Lung (tissue), 12 donors: ENCODE results near the gene UGT1A3. TPM values are rescaled to one million over a fixed set of nuclear protein-coding genes. Genes with fewer than 3 reads are reported as not detected.

ENCODE experiments used
- ATAC-seq: fragments of 200-7000 bp; cut with Tn5 transposase; one replicate; pipeline ENCODE4 v1.9.1; 2020; ENCODE audit warnings: moderate number of reproducible peaks; ENCODE audit not compliant: insufficient read depth, low FRiP score
- DNase-seq, 3 donors: peaks; one replicate each; pipeline ENCODE4 v3.0.0-alpha.2; 2013 to 2017
- H3K27ac ChIP-seq, 2 donors: one replicate each; pipeline ENCODE4 v1.5.1; 2013; ENCODE audit warnings: mild to moderate bottlenecking in 2 of 2, moderate library complexity in 2 of 2, control low read depth in 1 of 2, inconsistent platforms in 1 of 2, low read depth in 1 of 2, low read length in 1 of 2
- H3K27me3 ChIP-seq, 3 donors: one replicate each; pipeline ENCODE4 v1.5.1; 2013; ENCODE audit warnings: low read length in 2 of 3; ENCODE audit not compliant: control insufficient read depth in 3 of 3, insufficient read depth in 3 of 3
- H3K36me3 ChIP-seq, 4 donors: one replicate each; pipeline ENCODE4 v1.5.1; 2013; ENCODE audit warnings: low read length in 4 of 4, mild to moderate bottlenecking in 1 of 4, moderate library complexity in 1 of 4; ENCODE audit not compliant: control insufficient read depth in 4 of 4, insufficient read depth in 4 of 4
- H3K4me1 ChIP-seq, 5 donors: one replicate each; pipeline ENCODE4 v1.5.1; 2013; ENCODE audit warnings: low read length in 5 of 5, mild to moderate bottlenecking in 2 of 5, moderate library complexity in 1 of 5; ENCODE audit not compliant: control insufficient read depth in 5 of 5, insufficient read depth in 5 of 5
- H3K4me3 ChIP-seq: one replicate; pipeline ENCODE4 v1.5.1; 2013; ENCODE audit warnings: mild to moderate bottlenecking, control low read depth, moderate library complexity
- H3K9ac ChIP-seq, 2 donors: one replicate each; pipeline ENCODE4 v1.5.1; 2013; ENCODE audit warnings: low read length in 2 of 2, control low read depth in 1 of 2; ENCODE audit not compliant: insufficient read depth in 1 of 2
- H3K9me3 ChIP-seq, 4 donors: one replicate each; pipeline ENCODE4 v1.5.1; 2013; ENCODE audit warnings: low read length in 3 of 4, mild to moderate bottlenecking in 1 of 4, moderate library complexity in 1 of 4; ENCODE audit not compliant: control insufficient read depth in 4 of 4, insufficient read depth in 3 of 4
- WGBS, 2 donors: extraction: QIAGEN DNeasy Blood & Tissue Kit; methylation state at CpG; one replicate each; pipeline ENCODE4 v1.1.7; 2013; 5-methylcytosine and 5-hydroxymethylcytosine counted together
- polyA plus RNA-seq, 2 donors: library from polyadenylated mRNA; stranded (reverse); fragments of 200-250 nt; gene quantifications; one replicate each; pipeline ENCODE4 v1.2.1, GENCODE V29; 2013
- total RNA-seq, 2 donors: library from RNA; depleted of rRNA in 1 of 2; stranded (reverse); fragments of >200 nt in 1 of 2; gene quantifications; one replicate each; pipeline ENCODE4 v1.2.1, GENCODE V29; 2014 to 2021
- TF ChIP-seq, protein P1 (sequence below): IDR thresholded peaks from 2 replicates; pipeline ENCODE4 v1.5.1; 2012; ENCODE audit warnings: mild to moderate bottlenecking; ENCODE audit errors: control extremely low read depth, extremely low read depth
- donor health status: control.
- donor health status: control.
- donor health status: Bipolar disorder and iron deficiency.
- donor health status: healthy.
- donor health status: DM: yes; HTN: yes; CAD: no.

The UGT1A3 gene
- total and polyA plus RNA-seq, 4 donors, result not detected

DNA sequence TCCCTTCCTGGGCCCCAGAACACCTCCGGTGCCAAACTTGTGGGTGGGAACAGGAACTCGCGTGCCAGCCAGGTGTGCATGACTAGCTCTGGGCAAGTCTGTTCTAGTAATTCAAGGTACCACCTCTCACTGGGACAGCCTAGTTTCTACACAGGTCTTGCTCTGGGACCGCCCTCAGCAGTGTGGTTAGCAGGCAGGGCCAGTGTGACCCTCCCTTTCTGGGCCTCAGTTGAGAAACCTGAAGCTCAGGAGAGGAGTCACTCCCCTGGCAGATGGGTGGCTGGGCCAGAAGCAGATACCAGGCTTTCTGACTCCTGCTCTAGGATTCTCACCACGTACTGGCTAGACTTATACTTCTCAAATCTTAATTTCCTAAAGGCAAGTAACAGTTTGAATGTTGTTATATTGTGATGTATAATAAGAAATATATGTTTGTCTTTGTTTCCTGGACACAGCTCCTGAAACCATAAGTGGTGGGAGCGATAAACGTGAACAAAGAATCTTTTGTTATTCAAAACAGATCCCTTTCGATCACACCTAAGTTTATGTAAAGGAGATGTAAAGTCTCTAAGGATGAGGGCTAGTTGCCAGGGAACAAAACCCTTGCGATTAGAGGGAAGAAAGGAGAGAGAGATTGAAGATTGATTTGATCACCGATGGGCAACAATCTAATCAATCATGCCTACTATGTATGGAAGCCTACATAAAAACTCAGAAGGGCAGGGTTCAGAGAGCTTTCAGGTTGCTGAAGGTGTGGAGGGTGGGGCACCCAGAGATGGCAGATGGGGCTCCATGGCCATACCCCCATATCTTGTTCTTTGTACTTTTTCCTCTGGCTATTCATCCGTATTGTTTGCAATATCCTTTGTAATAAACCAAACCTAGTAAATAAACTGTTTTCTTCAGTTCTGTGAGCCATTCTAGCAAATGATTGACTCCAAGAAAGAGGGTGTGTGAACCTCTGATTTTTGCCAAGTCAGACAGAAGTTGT, 37.1 kb upstream of the UGT1A3 start:
- TF ChIP-seq, protein P1, sequence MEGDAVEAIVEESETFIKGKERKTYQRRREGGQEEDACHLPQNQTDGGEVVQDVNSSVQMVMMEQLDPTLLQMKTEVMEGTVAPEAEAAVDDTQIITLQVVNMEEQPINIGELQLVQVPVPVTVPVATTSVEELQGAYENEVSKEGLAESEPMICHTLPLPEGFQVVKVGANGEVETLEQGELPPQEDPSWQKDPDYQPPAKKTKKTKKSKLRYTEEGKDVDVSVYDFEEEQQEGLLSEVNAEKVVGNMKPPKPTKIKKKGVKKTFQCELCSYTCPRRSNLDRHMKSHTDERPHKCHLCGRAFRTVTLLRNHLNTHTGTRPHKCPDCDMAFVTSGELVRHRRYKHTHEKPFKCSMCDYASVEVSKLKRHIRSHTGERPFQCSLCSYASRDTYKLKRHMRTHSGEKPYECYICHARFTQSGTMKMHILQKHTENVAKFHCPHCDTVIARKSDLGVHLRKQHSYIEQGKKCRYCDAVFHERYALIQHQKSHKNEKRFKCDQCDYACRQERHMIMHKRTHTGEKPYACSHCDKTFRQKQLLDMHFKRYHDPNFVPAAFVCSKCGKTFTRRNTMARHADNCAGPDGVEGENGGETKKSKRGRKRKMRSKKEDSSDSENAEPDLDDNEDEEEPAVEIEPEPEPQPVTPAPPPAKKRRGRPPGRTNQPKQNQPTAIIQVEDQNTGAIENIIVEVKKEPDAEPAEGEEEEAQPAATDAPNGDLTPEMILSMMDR, result no peak
- Histone ChIP-seq H3K36me3 (no peaks in the 10 kb centered on the region), H3K4me3 (no peak overlapping the region), H3K9ac (no peak overlapping the region), H3K27me3 (no peaks in the 10 kb centered on the region), H3K27ac (no peak overlapping the region), H3K9me3 (no peaks in the 10 kb centered on the region), H3K4me1 (peaks cover 0 to 11% (median 0%) of the 10 kb centered on the region in 5 donors)
- ATAC-seq (no peak), DNase-seq (no peak)
- 86 to 89% methylated on average over 11 of the region's 11 CpGs for WGBS, 2 donors

DNA sequence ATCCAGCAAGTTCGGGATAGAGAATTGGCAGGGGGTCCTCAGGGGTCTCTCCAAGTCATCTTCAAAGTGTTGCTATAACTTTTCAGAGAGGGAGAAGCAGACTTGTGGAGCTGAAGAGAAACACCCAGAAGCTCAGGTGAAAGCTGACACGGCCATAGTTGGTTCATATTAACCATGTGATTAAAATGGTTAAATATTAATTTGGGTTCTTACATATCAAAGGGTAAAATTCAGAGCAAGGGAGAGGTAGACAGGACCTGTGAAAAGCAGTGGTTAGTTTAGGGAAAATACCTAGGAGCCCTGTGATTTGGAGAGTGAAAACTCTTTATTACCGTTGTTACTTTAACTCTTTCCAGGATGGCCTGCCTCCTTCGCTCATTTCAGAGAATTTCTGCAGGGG, 36.2 kb upstream of the UGT1A3 start, which contains the start of gene UGT1A6:
TSS of gene UGT1A6 (plus strand) at position 243 of the 400 bp plus-strand sequence. CDS start at position 358, 115 bp downstream.
- Histone ChIP-seq H3K36me3 (no peaks in the 10 kb centered on the region), H3K27ac (no peak within 1 kb of the TSS), H3K27me3 (no peaks in the 10 kb centered on the region), H3K9me3 (no peaks in the 10 kb centered on the region), H3K4me1 (peaks cover 0 to 11% (median 0%) of the 10 kb centered on the region in 5 donors), H3K4me3 (no peak within 1 kb of the TSS), H3K9ac (no peak within 1 kb of the TSS)
- TF ChIP-seq, protein P1, result no peak
- DNase-seq (no peak), ATAC-seq (no peak)
- 84 to 94% methylated on average over 4 of the region's 4 CpGs for whole genome bisulfite sequencing, 2 donors

DNA sequence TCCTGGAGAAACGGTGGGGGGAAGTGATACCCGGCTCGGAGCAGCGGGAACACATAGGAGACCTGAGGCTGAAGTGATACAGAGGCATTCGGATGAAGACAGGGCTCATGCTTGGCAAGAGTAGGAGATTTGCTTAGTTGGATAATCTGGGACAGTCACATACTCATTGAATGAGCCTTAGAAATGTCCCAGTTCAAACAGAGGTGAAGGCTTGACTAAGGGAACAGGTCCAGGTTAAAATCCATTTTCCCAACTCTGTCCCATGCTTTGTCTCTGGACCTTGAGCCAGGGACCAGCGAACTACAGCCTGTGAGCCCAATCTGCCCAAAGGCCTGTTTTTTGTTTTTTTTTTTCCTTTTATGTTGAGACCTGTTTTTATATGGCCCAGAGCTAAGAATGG, 34.9 kb upstream of the UGT1A3 start:
- Histone ChIP-seq H3K9me3 (no peaks in the 10 kb centered on the region), H3K36me3 (no peaks in the 10 kb centered on the region), H3K4me1 (peaks cover 0 to 11% (median 0%) of the 10 kb centered on the region in 5 donors), H3K4me3 (no peak overlapping the region), H3K27me3 (no peaks in the 10 kb centered on the region), H3K9ac (no peak overlapping the region), H3K27ac (no peak overlapping the region)
- 69 to 73% methylated on average over 6 of the region's 6 CpGs for WGBS, 2 donors
- TF ChIP-seq, protein P1, result no peak
- DNase-seq (no peak), ATAC-seq (no peak)
